K562 (cell line): Measurements from ENCODE around the gene DYRK1B. TPM values are rescaled to one million over a fixed set of nuclear protein-coding genes. Genes with fewer than 3 reads are reported as not detected.

Experiments used
- ATAC-seq: fragments of 200-7000 bp; cut with Tn5 transposase; 3 replicates; pipeline ENCODE4 v1.9.1; 2020; ENCODE audit warnings: moderate library complexity
- BruUV-seq: library from RNA; stranded (reverse); fragments of 400-500 nt; replicated peaks from 2 replicates; lab custom pipeline; 2021; lab: Mats Ljungman, UMichigan
- CTCF ChIA-PET: fragments of 300-600 bp; formaldehyde crosslinking; extraction: SDS; loops from one replicate; lab custom pipeline; 2021; ENCODE audit warnings: low intra/inter-chr PET ratio; lab: Yijun Ruan, JAX
- POLR2A ChIA-PET: fragments of 300-600, 350-650 bp; sonication (Branson Sonifier 250); formaldehyde crosslinking; extraction: SDS; loops from one replicate; lab custom pipeline; 2021; ENCODE audit warnings: antibody characterized with exemption, inconsistent platforms; lab: Yijun Ruan, JAX
- DNase-seq, 4 experiments: peaks; one replicate each; pipeline versions ENCODE4 v3.0.0 to v3.0.0-alpha.2; 2011 to 2018; ENCODE audit warnings: low spot score in 3 of 4, mixed read lengths in 3 of 4; ENCODE audit errors: extremely low read depth in 1 of 4
- FAIRE-seq: peaks from 2 replicates; lab custom pipeline; 2011; peaks lifted over from hg19 to GRCh38; lab: Jason Lieb, UNC
- H2AFZ ChIP-seq: 2 replicates; pipeline ENCODE4 v1.6.0; 2011; ENCODE audit warnings: low read depth, low read length, control low read depth, inconsistent platforms
- H3K27ac ChIP-seq: fragments of 200-600 bp; 3 replicates; pipeline ENCODE4 v1.8.0; 2011; ENCODE audit warnings: low read depth, mild to moderate bottlenecking, control low read depth, inconsistent platforms, low read length, moderate library complexity, mixed read lengths; ENCODE audit errors: extremely low read depth
- H3K27me3 ChIP-seq, 2 experiments: fragments of 300-600 bp in 1 of 2; 2 replicates in 1 of 2; 3 replicates in 1 of 2; pipeline versions ENCODE4 v1.6.0 to v1.8.0; 2011; ENCODE audit warnings: inconsistent platforms in 2 of 2, low read length in 2 of 2, mild to moderate bottlenecking in 1 of 2, mixed read lengths in 1 of 2, moderate library complexity in 1 of 2; ENCODE audit not compliant: control insufficient read depth in 2 of 2, insufficient read depth in 2 of 2
- H3K36me3 ChIP-seq: fragments of 300-600 bp; 3 replicates; pipeline ENCODE4 v1.8.0; 2011; ENCODE audit warnings: mild to moderate bottlenecking, low read length, inconsistent platforms; ENCODE audit not compliant: control insufficient read depth, insufficient read depth
- H3K4me1 ChIP-seq, 2 experiments: fragments of 200-600 bp in 1 of 2; replicated peaks in 1 of 2; 2 replicates in 1 of 2; 3 replicates in 1 of 2; pipeline versions ENCODE4 v1.5.1 to v1.8.0; 2011; ENCODE audit warnings: inconsistent platforms in 2 of 2, low read length in 2 of 2, mild to moderate bottlenecking in 1 of 2, mixed read lengths in 1 of 2, moderate library complexity in 1 of 2; ENCODE audit not compliant: control insufficient read depth in 2 of 2, insufficient read depth in 2 of 2
- H3K4me2 ChIP-seq: 2 replicates; pipeline ENCODE4 v1.6.1; 2011; ENCODE audit warnings: low read length, control low read depth, inconsistent platforms, mixed read lengths; ENCODE audit not compliant: insufficient read depth
- H3K4me3 ChIP-seq: fragments of 200-600 bp; sonication (generic), shearing (Covaris generic); 2 replicates; pipeline ENCODE4 v1.5.1; 2016; ENCODE audit warnings: control low read depth, inconsistent platforms
- H3K79me2 ChIP-seq: fragments of 200-600 bp; 3 replicates; pipeline ENCODE4 v1.8.0; 2011; ENCODE audit warnings: low read length, inconsistent platforms; ENCODE audit not compliant: control insufficient read depth, insufficient read depth
- H3K9ac ChIP-seq, 2 experiments: 2 replicates each; pipeline versions ENCODE4 v1.6.0 to v1.6.1; 2011; ENCODE audit warnings: low read depth in 2 of 2, low read length in 2 of 2, control low read depth in 1 of 2, inconsistent platforms in 1 of 2, mild to moderate bottlenecking in 1 of 2, mixed read lengths in 1 of 2; ENCODE audit not compliant: insufficient read depth in 1 of 2
- H3K9me1 ChIP-seq: one replicate; pipeline ENCODE4 v1.6.0; 2011; ENCODE audit warnings: inconsistent platforms, mild to moderate bottlenecking, low read length, moderate library complexity; ENCODE audit not compliant: control insufficient read depth, insufficient read depth
- H3K9me3 ChIP-seq: replicated peaks from 2 replicates; pipeline ENCODE4 v1.5.1; 2011; ENCODE audit warnings: low read depth, low read length, inconsistent platforms; ENCODE audit not compliant: control insufficient read depth, insufficient read depth
- H4K20me1 ChIP-seq: replicated peaks from 2 replicates; pipeline ENCODE4 v1.6.1; 2011; ENCODE audit warnings: low read length, inconsistent platforms, mixed read lengths; ENCODE audit not compliant: control insufficient read depth, insufficient read depth
- CEBPB ChIP-seq: fragments of 450-650 bp; IDR thresholded peaks from 2 replicates; pipeline ENCODE4 v1.6.1; 2016; ENCODE audit warnings: missing genetic modification characterization, missing compliant biosample characterization
- ZC3H11A ChIP-seq: IDR thresholded peaks from 2 replicates; pipeline ENCODE4 v1.6.1; 2012; ENCODE audit warnings: low read depth, low read length, improper control_type of control experiment
- WGBS: fragments of 100-300 bp; shearing (Covaris generic); methylation state at CpG from one replicate; pipeline ENCODE4 v1.1.6; 2016; ENCODE audit warnings: low coverage, mixed read lengths; ENCODE audit not compliant: insufficient coverage; ENCODE audit errors: missing lambda C conversion rate; 5-methylcytosine and 5-hydroxymethylcytosine counted together
- in situ Hi-C: fragments of 300-500 bp; cut with MboI; formaldehyde crosslinking; loops from 4 replicates; pipeline ENCODE4 v1.15.0; 2018; ENCODE audit warnings: inconsistent platforms, mixed read lengths
- intact Hi-C: fragments of 100-400 bp; cut with micrococcal nuclease; formaldehyde crosslinking; loops from 2 replicates; pipeline ENCODE4 v1.14.2; 2022
- polyA plus RNA-seq, 8 experiments: library from polyadenylated mRNA; depleted of rRNA in 4 of 8; stranded (reverse) in 5 of 8; unstranded in 3 of 8; fragments of >200 nt; fragmentation: Nextera tagmentation in 2 of 8; fragmentation: Illumina TruSeq in 1 of 8; extraction: Ambion mirVana in 2 of 8; extraction: Trizol in 1 of 8; gene quantifications; 2 replicates each; pipeline versions ENCODE4 v1.2.1 to v1.2.3, GENCODE V29; 2011 to 2014; ENCODE audit warnings: inconsistent platforms in 1 of 8, missing spikeins in 1 of 8
- total RNA-seq, 7 experiments: library from RNA; depleted of rRNA in 6 of 7; stranded (reverse); fragments of >200 nt in 6 of 7; fragmentation: Illumina TruSeq in 2 of 7; extraction: Trizol in 2 of 7; gene quantifications; 2 replicates each; pipeline versions ENCODE4 v1.2.1 to v1.2.3, GENCODE V29; 2011 to 2021; ENCODE audit warnings: low replicate concordance in 1 of 7
- TF ChIP-seq, protein P1 (sequence below), 2 experiments: fragments of 150-350 bp in 1 of 2; IDR thresholded peaks; 2 replicates each; pipeline ENCODE4 v1.6.1; 2012 to 2016; ENCODE audit warnings: low read depth in 2 of 2, low read length in 2 of 2, mild to moderate bottlenecking in 1 of 2, moderate library complexity in 1 of 2
- TF ChIP-seq, protein P2 (sequence below): fragments of 250-450 bp; sonication (Bioruptor Pico); IDR thresholded peaks from 2 replicates; pipeline ENCODE4 v1.8.0; 2021; ENCODE audit warnings: moderate library complexity, mild to moderate bottlenecking, inconsistent platforms
- TF ChIP-seq, protein P3 (sequence below): IDR thresholded peaks from 3 replicates; pipeline ENCODE4 v1.6.1; 2011; ENCODE audit warnings: borderline replicate concordance, mild to moderate bottlenecking, moderate library complexity; ENCODE audit not compliant: insufficient read length; ENCODE audit errors: extremely low read depth

Gene DYRK1B
- total and polyA plus RNA-seq, 9 of the 15 experiments (the other 6 are each of a cell fraction or from before 2014, with no cell fraction given): 0.91 to 5.2 (median 1.5) TPM; not detected in 2

DNA sequence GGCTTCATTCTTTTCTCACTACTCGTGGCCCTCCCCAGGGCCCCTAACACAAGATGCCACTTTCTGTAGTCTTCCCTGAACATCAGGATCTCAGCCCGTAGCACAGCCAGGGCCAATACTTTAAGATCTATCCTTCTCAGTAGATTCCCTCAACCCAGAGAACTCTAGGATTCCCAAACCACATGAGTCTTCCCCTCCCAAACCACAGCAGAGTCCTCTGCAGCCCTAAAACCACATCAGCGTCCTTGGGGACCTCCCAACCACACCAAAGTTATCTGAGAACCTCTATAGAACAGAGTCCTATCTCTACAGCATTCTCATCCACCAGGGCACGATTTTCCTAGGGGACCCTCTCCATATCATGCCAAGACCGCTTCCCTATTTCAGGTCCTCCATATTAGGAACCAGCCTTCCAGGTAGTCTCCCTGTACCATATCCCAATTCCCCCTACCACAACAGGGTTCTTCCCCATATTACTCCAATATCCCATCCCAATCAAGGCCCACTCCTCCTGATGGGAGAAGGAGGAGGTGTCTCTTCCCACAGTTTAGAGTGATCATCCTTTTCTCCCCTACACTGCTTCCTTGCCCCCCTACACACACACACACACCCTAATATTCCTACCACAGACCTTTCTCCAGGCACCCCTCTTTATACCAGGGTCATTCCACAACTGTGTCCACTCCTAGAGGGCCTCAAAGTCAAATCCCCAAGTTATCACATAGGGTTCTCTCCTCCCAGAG is 1.4 kb downstream of the DYRK1B start (continued):
- TF ChIP-seq, protein P1, sequence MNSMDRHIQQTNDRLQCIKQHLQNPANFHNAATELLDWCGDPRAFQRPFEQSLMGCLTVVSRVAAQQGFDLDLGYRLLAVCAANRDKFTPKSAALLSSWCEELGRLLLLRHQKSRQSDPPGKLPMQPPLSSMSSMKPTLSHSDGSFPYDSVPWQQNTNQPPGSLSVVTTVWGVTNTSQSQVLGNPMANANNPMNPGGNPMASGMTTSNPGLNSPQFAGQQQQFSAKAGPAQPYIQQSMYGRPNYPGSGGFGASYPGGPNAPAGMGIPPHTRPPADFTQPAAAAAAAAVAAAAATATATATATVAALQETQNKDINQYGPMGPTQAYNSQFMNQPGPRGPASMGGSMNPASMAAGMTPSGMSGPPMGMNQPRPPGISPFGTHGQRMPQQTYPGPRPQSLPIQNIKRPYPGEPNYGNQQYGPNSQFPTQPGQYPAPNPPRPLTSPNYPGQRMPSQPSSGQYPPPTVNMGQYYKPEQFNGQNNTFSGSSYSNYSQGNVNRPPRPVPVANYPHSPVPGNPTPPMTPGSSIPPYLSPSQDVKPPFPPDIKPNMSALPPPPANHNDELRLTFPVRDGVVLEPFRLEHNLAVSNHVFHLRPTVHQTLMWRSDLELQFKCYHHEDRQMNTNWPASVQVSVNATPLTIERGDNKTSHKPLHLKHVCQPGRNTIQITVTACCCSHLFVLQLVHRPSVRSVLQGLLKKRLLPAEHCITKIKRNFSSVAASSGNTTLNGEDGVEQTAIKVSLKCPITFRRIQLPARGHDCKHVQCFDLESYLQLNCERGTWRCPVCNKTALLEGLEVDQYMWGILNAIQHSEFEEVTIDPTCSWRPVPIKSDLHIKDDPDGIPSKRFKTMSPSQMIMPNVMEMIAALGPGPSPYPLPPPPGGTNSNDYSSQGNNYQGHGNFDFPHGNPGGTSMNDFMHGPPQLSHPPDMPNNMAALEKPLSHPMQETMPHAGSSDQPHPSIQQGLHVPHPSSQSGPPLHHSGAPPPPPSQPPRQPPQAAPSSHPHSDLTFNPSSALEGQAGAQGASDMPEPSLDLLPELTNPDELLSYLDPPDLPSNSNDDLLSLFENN (IDR thresholded peaks at IDR 0.05; ENCODE audit: low read depth in 2 of 2, low read length in 2 of 2): no peak

DNA sequence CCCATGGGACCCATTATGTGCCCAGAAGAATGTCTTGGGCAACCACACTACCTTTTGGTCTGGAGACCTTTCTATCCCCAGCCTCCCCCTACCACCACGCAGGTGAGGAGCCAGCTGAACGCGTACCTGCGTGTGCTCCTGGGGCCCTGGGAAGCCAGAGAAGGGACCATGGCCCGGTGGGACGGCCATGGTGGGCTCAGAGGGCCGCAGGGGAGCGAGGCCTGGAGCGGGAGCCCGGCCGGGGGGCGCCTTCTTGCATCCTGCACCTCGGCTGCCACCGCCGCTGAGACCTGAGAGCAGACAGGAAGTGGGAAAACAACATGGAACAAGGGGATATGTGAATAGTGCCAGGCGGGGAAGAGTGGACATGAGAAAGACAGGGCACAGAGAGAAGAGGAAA is 2.3 kb downstream of the DYRK1B start:
- ATAC-seq: no peak
- H2AFZ ChIP-seq: no peak overlapping the region
- no peak overlapping the region for H3K9ac ChIP-seq
- H4K20me1 ChIP-seq: peaks cover 4% of the 10 kb centered on the region; the same call in 1 of the 2 replicates
- no peaks in the 10 kb centered on the region for H3K27me3 ChIP-seq
- intact Hi-C loops: no loop called here
- POLR2A ChIA-PET: interaction anchor here (1.0 kb wide), 1 partner anchor 12 kb away, joined by 3 read pairs; no protein-coding TSS in a partner anchor
- H3K79me2 ChIP-seq: peaks cover 16% of the 10 kb centered on the region
- H3K9me3 ChIP-seq: no peaks in the 10 kb centered on the region
- peaks cover 8% of the 10 kb centered on the region for H3K9me1 ChIP-seq
- CTCF ChIA-PET: no interaction called here
- no peak overlapping the region for H3K4me3 ChIP-seq
- in situ Hi-C loops: no loop called here
- no peak overlapping the region for H3K27ac ChIP-seq
- no TSS peak for BruUV-seq
- WGBS: 97% methylated on average over 15 of the region's 16 CpGs
- peaks cover 15 to 31% of the 10 kb centered on the region in 2 experiments for H3K4me1 ChIP-seq
- TF ChIP-seq, protein P2, sequence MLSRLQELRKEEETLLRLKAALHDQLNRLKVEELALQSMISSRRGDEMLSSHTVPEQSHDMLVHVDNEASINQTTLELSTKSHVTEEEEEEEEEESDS (CRISPR knock-in tag): no peak
- TF ChIP-seq, protein P3, sequence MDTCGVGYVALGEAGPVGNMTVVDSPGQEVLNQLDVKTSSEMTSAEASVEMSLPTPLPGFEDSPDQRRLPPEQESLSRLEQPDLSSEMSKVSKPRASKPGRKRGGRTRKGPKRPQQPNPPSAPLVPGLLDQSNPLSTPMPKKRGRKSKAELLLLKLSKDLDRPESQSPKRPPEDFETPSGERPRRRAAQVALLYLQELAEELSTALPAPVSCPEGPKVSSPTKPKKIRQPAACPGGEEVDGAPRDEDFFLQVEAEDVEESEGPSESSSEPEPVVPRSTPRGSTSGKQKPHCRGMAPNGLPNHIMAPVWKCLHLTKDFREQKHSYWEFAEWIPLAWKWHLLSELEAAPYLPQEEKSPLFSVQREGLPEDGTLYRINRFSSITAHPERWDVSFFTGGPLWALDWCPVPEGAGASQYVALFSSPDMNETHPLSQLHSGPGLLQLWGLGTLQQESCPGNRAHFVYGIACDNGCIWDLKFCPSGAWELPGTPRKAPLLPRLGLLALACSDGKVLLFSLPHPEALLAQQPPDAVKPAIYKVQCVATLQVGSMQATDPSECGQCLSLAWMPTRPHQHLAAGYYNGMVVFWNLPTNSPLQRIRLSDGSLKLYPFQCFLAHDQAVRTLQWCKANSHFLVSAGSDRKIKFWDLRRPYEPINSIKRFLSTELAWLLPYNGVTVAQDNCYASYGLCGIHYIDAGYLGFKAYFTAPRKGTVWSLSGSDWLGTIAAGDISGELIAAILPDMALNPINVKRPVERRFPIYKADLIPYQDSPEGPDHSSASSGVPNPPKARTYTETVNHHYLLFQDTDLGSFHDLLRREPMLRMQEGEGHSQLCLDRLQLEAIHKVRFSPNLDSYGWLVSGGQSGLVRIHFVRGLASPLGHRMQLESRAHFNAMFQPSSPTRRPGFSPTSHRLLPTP: no peak
- no peak for TF ChIP-seq CEBPB
- no peak for TF ChIP-seq ZC3H11A
- DNase-seq: no peak
- peaks cover 80% of the 10 kb centered on the region for H3K36me3 ChIP-seq
- FAIRE-seq: no peak
- H3K4me2 ChIP-seq: no peak overlapping the region
